HG02610 (cell line): ENCODE measurements around the gene LYZ.

ENCODE experiments used
- ATAC-seq: cut with Tn5 transposase; IDR thresholded peaks from one replicate; pipeline ENCODE4 v1.9.1; 2021; ENCODE audit warnings: mild to moderate bottlenecking, moderate library complexity; ENCODE audit not compliant: unreplicated experiment

Gene LYZ

DNA sequence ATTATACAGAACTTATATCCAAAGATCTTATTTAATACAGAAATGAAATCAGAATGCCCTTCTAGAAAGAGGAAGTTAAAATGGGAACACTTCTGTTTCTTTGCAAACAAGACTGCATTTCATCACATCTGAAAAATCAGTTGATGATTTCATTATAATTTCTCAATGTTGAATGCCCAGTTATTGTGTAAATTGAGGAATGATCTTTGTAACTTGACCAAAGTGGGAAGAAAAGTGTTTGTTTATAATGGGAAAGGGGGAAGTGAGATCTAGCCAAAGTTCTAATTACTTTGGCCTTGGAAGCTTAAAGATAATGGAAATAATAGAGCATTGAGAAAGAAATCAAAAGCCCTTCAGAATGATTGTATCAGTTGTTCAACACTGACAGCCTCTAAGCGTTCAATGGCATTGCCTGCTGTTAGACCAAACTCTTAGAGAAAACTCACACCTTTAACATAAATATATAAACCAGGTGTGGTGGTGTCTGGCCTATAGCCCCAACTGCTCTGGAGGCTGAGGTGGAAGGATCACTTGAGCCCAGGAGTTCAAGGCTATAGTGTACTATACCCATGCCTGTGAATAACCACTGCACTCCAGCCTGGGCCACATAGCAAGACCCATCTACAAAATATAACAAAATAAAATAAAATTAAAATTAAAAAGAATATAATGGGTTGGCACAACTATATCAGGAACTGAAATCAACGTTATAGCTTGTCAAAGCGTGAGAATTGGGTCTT lies 9.9 kb upstream of the LYZ start:
- no peak for ATAC-seq

- ATAC-seq = no peak
Observed at GRCh38 chr12:69338936-69339335, 9.2 kb upstream of the LYZ start.

DNA sequence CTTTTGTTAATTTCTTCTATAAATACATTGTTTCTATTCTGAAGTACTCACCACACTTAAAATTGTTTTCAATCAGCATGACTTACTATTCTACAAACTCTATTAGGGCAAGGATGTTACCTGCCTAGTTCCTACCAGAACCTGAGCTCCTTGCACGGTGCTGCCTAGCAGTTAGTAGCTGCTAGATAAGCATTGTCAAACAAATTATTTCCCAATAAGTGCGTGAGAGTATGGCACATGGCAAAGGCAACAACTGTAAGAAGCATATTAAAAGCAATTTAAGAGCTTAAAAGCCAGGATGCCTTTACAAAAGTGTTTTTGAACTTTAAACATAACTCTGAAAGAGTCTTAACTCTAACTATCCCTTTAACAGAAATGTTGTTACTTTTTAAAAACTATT lies 8.2 kb upstream of the LYZ start:
- no peak for ATAC-seq

DNA sequence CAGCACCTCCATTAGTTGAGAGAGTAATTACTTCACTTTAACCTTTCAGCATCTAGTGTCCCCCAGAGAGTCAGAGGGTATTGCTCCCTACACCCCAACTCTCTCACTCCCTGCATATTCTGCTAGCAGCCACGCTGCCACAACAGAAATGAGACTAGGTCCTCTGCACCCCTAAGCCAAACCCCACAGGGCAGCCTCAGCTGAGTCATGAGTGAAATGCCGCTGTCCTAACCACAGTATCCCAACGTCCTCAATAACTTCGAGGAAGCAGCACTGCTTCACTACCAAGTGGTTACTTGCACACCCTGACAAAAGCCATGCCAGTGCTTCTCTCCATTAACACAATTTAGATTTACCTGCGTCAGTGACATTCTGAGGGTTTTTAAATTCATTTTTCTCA lies 6.9 kb upstream of the LYZ start:
- no peak for ATAC-seq

DNA sequence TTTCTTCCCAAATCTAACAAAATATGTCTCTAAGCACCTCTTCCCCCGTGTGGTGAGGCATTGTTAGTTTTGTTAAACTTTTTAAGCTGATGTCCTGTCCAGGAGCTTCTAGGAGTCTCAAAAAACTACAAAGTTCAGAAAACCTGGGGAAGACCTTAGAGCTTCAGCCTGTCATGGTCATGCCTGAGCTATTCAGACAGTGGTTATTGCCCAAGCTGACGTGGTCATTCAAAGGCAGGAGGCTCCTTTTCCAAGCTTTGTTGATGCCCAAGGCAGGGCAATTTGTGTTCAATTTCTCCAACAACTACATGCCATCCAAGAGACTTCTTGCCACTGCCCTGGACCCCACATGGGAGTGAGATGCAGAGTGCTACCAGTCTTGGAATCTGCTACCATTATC lies 5.8 kb upstream of the LYZ start:
- ATAC-seq = no peak

GRCh38 chr12:69343357-69343756 lies 4.8 kb upstream of the LYZ start:
- no peak for ATAC-seq

DNA sequence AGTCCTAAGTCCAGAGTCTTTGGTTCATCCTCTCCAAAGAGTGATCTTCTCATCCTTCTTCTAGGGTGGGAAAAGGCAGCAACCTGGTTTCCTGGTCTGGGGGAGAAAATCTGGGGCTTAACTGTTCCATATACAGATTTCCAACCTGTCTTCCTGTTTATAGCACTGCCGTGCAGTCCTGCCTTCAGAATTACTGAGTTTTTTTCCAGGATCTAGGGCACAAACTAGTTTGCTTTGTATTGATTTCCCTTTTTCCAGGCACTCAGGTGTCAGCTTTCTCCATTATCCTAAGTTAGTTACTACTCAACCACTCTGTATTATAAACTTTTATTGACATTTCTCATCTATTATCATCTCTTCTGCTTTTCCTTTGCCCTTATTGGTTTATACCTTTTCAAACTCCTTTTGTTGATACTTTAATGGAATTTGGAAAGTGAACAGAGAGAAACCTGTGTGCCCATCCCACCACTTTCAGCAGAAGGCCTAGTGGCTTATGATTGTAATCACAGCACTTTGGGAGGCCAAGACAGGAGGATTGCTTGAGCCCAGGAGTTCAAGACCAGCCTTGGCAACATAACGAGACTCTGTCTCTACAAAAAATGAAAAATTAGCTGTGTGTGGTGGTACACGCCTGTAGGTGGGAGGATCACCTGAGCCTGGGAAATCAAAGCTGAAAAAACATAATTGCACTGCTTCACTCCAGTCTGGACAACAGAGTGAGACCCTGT lies 4.1 kb upstream of the LYZ start:
- no peak for ATAC-seq

GRCh38 chr12:69345077-69345476 lies 3.1 kb upstream of the LYZ start:
- no peak for ATAC-seq

GRCh38 chr12:69345742-69346141 lies 2.4 kb upstream of the LYZ start:
- no peak for ATAC-seq

GRCh38 chr12:69350002-69350626 lies 1.9 kb downstream of the LYZ start:
- no peak for ATAC-seq

- no peak for ATAC-seq
Observed at GRCh38 chr12:69350777-69351176, 2.6 kb downstream of the LYZ start.

DNA sequence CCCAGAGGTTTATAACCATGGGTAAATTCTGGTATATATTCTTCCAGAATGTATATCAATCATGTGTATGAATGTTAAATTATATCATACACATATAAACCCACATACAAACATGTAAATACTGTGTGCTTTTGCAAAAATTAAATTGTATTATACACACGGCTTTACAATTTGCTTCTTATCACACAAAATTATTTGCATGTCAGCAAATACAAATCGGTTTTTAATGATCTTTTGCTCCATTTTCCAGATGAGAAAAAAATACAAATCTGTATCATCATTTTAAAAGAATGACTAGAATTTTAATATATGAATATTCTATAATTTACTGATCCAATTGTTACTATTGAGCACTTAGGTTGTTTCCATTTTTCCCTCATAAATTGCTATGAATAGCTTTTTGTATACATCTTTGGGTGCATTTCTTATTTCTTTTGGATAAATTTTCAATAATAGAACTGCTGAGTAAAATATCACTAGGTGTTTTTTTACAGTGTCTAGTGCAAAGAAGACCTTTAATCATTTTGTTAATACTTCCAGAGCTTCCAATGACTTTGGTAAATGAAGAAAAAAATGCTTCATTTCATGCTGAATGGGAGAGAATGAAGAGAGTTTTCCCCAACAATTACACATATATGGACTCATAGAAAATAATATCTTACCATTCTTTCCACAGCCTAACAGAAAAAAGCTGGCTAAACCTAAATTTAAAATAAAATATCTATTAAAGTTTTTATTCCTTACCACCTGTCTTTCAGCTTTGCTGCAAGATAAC lies 3.5 kb downstream of the LYZ start:
- no peak for ATAC-seq

GRCh38 chr12:69352904-69353303 lies 4.7 kb downstream of the LYZ start:
- ATAC-seq = no peak

GRCh38 chr12:69354172-69354555 lies 6.0 kb downstream of the LYZ start:
- no peak for ATAC-seq

GRCh38 chr12:69354556-69355187 lies 6.5 kb downstream of the LYZ start:
- no peak for ATAC-seq

DNA sequence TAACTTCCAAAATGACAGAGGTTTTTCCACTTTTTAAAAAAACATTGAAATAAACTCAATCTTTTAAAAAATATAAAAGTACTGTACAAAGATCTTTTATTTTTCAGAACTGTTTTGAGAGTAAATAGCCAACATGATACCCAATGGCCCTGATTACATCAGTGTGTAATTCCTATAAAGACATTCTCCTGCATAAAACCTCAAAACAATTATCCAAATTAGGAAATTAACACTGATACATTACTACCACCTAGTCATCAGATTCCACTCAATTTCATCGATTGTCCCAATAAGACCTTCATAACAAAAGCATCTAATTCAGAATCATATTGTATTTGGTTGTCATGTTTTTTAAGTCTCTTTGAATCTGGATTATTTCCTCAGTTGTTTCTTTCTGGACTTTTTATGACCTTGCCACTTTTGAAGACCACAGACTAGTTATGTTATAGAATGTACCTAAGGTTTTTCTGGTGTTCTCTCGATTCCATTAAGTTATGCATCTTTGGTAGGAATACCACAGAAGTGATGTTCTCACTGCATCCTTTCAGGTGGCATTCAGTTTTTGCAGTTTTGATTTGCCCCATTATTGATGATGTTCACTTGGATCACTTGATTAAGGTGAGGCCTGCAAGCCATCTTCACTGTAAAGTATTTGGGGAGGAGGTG lies 7.3 kb downstream of the LYZ start:
- ATAC-seq = no peak

DNA sequence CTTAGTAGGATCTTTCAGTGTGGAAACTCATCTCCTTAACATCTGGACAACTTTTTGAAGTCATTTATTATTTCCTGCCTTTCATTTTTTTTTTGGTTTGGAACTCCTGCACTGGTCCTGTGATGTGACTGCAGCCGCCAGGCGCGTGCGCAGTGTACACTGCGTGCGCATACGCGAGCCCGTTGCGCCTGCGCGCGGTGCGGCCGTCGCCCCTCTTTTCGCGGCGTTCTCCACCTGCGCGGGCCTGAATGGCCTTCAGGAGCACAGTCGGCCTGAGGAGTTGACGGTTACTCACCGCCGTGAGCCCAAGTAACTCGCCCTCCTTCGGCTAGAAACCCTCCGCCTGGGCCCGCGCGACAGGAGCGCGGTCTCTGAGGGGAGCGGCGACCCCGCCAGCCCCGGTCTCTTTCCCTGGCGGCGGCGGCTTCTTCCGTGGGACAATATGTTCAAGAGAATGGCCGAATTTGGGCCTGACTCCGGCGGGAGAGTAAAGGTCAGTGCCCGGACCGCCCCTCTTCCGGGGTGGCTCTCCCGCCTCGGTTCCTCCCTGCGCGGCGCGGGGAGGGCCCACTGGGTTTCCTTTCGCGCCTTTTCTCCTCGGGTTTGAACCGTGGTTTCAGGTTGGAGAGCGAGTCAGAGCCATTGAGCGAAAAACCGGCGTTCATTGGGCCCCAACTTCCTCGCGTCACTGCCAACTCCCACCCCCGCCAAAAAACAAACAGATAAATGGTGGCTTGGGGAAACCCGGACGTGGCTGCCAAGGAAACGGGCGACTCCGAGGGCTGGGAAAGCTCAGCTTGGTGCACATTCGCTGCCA lies 11.6 kb downstream of the LYZ start, which contains the start of gene YEATS4:
YEATS4 (plus strand) TSS at position 213 of the 817 bp plus-strand sequence; CDS start at position 443, 230 bp downstream.
- peak; percentile 86 for ATAC-seq

DNA sequence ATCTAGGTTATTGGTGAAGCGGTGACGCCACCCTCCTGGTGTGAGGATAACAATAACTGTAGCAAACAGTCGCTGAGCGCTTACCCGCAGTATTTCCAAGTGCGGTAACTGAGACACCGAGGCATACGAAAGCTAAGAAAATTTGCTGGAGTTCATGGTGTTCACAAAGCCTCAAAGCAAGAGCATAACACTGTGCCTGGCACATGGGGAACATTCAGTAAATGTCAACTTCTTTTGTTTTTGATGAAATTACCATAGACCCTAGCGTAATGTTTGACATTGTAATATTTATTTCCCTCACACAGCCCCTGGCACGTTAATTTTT lies 12.1 kb downstream of the LYZ start:
- ATAC-seq = no peak

DNA sequence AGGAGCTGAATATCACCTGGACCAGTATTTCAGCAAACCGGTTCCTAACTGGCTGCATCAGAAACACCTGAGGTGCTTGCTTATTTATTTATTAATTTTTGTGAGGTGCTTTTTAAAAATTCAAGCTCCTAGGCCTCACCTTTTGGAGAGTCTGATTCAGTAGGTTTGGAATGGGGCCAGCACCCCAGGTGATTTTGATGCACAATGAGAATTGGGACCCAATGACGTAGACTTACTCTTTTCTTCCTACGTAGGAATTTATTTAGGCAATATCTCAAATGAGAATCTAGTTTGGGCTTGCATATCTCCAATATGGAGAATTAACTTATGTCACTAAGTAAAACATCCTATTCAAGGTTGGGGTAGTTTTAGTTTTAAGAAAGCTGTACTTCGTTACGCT lies 18.6 kb downstream of the LYZ start:
- no peak for ATAC-seq

GRCh38 chr12:69368171-69368570 lies 20.0 kb downstream of the LYZ start:
- no peak for ATAC-seq
